Body of pancreas (tissue), 4 donors: ENCODE data around the gene DDX19B. TPM values are rescaled to one million over a fixed set of nuclear protein-coding genes. Genes with fewer than 3 reads are reported as not detected.

Experiments used
- ATAC-seq: fragments of 150-250 bp; one replicate; pipeline ENCODE4 v1.9.1; 2016
- DNase-seq, 4 donors: peaks; one replicate each; pipeline ENCODE4 v3.0.0-alpha.2; 2019
- H3K27ac ChIP-seq, 4 donors: fragments of 200-600 bp; sonication (generic); 1 replicate in 3 of 4; 2 replicates in 1 of 4; pipeline versions ENCODE4 v1.5.1 to v1.6.1; 2016 to 2019; ENCODE audit warnings: mild to moderate bottlenecking in 1 of 4, mixed read lengths in 1 of 4, moderate library complexity in 1 of 4
- H3K27me3 ChIP-seq, 2 donors: fragments of 200-600 bp; sonication (generic); one replicate each; pipeline ENCODE4 v1.6.0; 2016; ENCODE audit warnings: mild to moderate bottlenecking in 1 of 2
- H3K36me3 ChIP-seq, 2 donors: fragments of 200-600 bp; sonication (generic); replicated peaks in 1 of 2; 2 replicates each; pipeline ENCODE4 v1.5.1; 2016; ENCODE audit warnings: low read depth in 2 of 2; ENCODE audit not compliant: insufficient read depth in 1 of 2
- H3K4me1 ChIP-seq: fragments of 200-600 bp; sonication (generic); one replicate; pipeline ENCODE4 v1.6.0; 2016
- H3K4me3 ChIP-seq, 2 donors: fragments of 200-600 bp; sonication (generic); 1 replicate in 1 of 2; 2 replicates in 1 of 2; pipeline ENCODE4 v1.5.1; 2016 to 2019
- H3K9me3 ChIP-seq, 3 donors: fragments of 200-600 bp; sonication (generic); 1 replicate in 2 of 3; 2 replicates in 1 of 3; pipeline ENCODE4 v1.5.1; 2016
- POLR2A ChIP-seq, 3 donors: fragments of 450-650 bp; IDR thresholded peaks; one replicate each; pipeline ENCODE4 v1.6.1; 2016; ENCODE audit warnings: antibody characterized with exemption in 3 of 3, mild to moderate bottlenecking in 2 of 3
- WGBS, 2 donors: methylation state at CpG; one replicate each; pipeline ENCODE4 v1.1.5; 2017; 5-methylcytosine and 5-hydroxymethylcytosine counted together
- intact Hi-C: fragments of 100-400 bp; cut with DNase I; formaldehyde crosslinking; loops from one replicate; pipeline ENCODE4 v1.15.1; 2023
- small RNA-seq: library from RNA; depleted of rRNA; stranded (forward); fragments of <200 nt; gene quantifications from one replicate; pipeline ENCODE3, GENCODE V24; 2016
- total RNA-seq, 2 donors: library from RNA; depleted of rRNA; stranded (reverse); fragments of >200 nt; gene quantifications; one replicate each; pipeline ENCODE4 v1.1.0, GENCODE V29; 2016
- TF ChIP-seq, protein P1 (sequence below), 7 experiments: fragments of 450-650 bp in 4 of 7; fragments of 200-600 bp in 3 of 7; sonication (generic) in 3 of 7; IDR thresholded peaks; one replicate each; pipeline ENCODE4 v1.5.1; 2016 to 2019; ENCODE audit warnings: antibody characterized with exemption in 7 of 7

DDX19B gene
- total RNA-seq, 2 donors from 2014 or later: 31.4 to 37.9 TPM

DNA sequence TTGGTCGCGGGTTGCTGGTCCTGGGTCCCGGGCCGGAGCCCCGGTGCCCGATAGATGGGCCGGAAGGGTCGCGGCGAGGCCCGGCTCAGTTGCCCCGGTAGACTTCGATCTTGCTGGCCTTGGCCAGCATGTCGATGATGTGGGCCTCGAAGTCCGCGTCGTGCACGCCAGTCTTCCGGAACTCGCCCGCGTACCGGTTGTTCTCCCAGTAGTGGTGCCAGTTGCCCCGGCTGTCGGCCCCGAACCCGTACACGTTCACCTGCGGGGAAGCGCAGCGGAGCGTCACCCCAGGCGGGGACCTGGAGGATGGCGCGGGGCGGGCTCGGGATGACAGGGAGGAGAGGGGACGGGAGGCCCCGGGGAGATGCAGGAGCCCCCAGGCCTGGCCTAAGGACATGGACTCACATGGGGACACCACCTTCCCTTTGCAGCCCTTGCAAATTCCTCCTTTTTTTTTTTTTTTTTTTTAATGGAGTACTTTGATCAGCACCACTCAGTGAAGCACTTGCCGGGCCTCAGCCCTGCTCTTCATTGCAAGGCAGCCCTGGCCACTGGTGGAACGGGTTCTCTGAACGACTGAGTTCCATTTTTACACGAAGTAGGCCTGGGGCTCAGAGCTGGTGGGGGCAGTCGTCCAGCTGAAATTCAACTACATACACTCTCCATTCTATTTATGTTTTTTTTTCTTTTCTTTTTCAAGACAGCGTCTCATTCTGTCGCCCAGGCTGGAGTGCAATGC, 82.8 kb downstream of the DDX19B start:
- Histone ChIP-seq H3K36me3 (no peaks in the 10 kb centered on the region), H3K27me3 (no peaks in the 10 kb centered on the region), H3K9me3 (no peaks in the 10 kb centered on the region), H3K4me1 (peaks cover 26% of the 10 kb centered on the region), H3K4me3 (peak overlapping the region; percentile 19 to 71), H3K27ac (peak overlapping the region in 3 of 4 donors; percentile 28 to 83 (median 73))
- no peak for DNase-seq
- peak; percentile 22 for ATAC-seq
- peak; percentile 9 to 74 (median 70) for TF ChIP-seq POLR2A (IDR thresholded peaks at IDR 0.05)
- TF ChIP-seq, protein P1, sequence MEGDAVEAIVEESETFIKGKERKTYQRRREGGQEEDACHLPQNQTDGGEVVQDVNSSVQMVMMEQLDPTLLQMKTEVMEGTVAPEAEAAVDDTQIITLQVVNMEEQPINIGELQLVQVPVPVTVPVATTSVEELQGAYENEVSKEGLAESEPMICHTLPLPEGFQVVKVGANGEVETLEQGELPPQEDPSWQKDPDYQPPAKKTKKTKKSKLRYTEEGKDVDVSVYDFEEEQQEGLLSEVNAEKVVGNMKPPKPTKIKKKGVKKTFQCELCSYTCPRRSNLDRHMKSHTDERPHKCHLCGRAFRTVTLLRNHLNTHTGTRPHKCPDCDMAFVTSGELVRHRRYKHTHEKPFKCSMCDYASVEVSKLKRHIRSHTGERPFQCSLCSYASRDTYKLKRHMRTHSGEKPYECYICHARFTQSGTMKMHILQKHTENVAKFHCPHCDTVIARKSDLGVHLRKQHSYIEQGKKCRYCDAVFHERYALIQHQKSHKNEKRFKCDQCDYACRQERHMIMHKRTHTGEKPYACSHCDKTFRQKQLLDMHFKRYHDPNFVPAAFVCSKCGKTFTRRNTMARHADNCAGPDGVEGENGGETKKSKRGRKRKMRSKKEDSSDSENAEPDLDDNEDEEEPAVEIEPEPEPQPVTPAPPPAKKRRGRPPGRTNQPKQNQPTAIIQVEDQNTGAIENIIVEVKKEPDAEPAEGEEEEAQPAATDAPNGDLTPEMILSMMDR (IDR thresholded peaks at IDR 0.05): no peak
- 15 to 62% methylated on average over 13 to 47 of the region's 47 CpGs for WGBS, 2 donors
- intact Hi-C loops: no loop called here

DNA sequence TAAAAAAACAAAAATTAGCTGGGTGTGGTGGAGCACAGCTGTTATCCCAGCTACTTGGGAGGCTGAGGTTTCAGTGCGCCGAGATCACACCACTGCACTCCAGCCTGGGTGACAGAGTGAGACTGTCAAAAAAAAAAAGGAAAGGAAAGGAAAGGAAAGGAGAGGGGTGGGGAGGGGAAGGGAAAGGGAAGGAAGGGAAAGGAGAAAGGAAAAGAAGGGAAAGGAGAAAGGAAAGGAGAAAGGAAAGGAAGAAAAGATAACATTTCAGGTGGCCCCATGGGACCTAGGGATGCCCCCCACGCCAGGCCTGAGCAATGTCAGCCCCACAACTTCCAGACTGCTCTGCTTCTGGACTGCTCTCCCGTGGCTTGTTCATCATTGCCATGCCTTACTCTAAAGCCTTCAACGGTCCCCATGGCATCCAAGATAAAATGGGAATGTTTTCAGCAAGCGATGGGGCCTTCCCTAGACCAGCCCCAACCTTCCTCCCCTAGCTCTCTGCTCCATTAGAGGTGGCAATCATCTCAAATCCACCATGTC, 84.5 kb downstream of the DDX19B start:
- no peak overlapping the region for H3K27ac ChIP-seq
- no peaks in the 10 kb centered on the region for H3K27me3 ChIP-seq
- no peaks in the 10 kb centered on the region for H3K9me3 ChIP-seq
- H3K36me3 ChIP-seq: no peaks in the 10 kb centered on the region
- DNase-seq (no peak), ATAC-seq (no peak)
- intact Hi-C loops: no loop called here
- H3K4me3 ChIP-seq: no peak overlapping the region
- WGBS, 2 donors: 87 to 90% methylated on average over 6 of the region's 6 CpGs
- H3K4me1 ChIP-seq: peaks cover 26% of the 10 kb centered on the region
- TF ChIP-seq POLR2A (IDR thresholded peaks at IDR 0.05): no peak
- TF ChIP-seq, protein P1 (IDR thresholded peaks at IDR 0.05): no peak

Small RNA genes within 50 kb of the gene (small RNA-seq; reads per million reads assigned to genes)
- gene RN7SL279P: not detected

Other genes with a start within 250 kb of the DDX19B start
- 10 to 100 TPM in 1 of 2 donors, 1 to 10 TPM in 1; 9.6 to 14.3 TPM for gene PDPR, start 184.9 kb upstream of the DDX19B start, total RNA-seq
- 1 to 10 TPM in 1 of 2 donors, not detected in 1; 1.8 TPM for gene CLEC18C, start 125.4 kb upstream of the DDX19B start, total RNA-seq
- 10 to 100 TPM; 19.2 to 21.8 TPM for gene EXOSC6, start 47.2 kb upstream of the DDX19B start, total RNA-seq
- 10 to 100 TPM; 49.3 to 72.8 TPM for gene AARS1, start 9.7 kb upstream of the DDX19B start, total RNA-seq
- gene DDX19A, start 47.7 kb downstream of the DDX19B start, total RNA-seq: 10 to 100 TPM; 18.1 to 24.1 TPM
- 10 to 100 TPM in 1 of 2 donors, 1 to 10 TPM in 1; 9.1 to 11.2 TPM for gene ST3GAL2, start 139.9 kb downstream of the DDX19B start, total RNA-seq
- gene FCSK, start 155.4 kb downstream of the DDX19B start, total RNA-seq: 10 to 100 TPM; 15.0 to 28.3 TPM
- gene COG4, start 224.4 kb downstream of the DDX19B start, total RNA-seq: 10 to 100 TPM; 23.1 to 43.8 TPM
- gene SF3B3, start 224.6 kb downstream of the DDX19B start, total RNA-seq: 10 to 100 TPM; 47.5 to 53.4 TPM